Activated naive CD8-positive, alpha-beta T cell treated with anti-CD3 and anti-CD28 coated beads, Interleukin-2, amount 50 U/mL, for 16 hours (primary cell): Measurements from ENCODE around the gene SMARCA2.

Experiments used
- DNase-seq: peaks from one replicate; pipeline ENCODE4 v3.0.0-alpha.2; 2020; ENCODE audit warnings: low read depth, low spot score

The SMARCA2 gene

DNA sequence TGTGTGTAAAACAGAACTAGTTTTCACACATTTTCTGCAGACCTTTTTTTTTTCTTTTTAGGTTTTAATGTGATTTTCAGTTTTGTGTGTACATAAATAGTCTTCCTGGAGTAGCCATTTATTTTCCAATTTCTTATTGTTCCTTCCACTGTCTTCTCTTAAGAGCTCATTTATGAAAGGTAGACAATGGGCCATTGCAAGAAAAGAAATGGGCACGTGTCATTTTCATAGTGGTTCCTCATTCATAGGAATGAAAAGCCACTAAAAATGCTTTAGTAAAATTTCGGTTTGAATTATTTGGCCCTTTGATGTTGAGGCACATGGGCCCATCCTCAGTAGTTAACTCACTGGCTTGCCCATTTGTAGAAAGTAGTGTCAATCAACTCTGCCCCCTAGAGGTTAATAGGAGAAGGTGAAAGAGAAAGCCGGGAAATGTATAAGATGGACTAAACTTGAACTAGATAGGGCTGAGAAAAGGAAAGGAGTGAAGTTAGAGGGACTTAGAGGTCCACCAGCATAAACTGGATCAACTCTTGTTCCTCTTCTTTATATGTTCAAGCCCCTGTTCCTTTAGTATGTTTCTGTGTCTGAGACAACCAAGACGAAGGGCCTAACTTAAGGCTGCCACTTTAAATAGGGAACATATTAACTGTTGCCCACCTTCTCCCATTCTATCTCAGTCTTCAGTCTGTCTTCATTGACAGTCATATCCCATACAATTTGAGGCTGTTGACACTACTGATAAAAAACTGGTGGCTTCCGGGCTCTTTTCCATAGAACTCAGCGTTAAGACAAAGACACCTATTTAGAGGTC, 72.6 kb downstream of the SMARCA2 start:
- DNase-seq = no peak

DNA sequence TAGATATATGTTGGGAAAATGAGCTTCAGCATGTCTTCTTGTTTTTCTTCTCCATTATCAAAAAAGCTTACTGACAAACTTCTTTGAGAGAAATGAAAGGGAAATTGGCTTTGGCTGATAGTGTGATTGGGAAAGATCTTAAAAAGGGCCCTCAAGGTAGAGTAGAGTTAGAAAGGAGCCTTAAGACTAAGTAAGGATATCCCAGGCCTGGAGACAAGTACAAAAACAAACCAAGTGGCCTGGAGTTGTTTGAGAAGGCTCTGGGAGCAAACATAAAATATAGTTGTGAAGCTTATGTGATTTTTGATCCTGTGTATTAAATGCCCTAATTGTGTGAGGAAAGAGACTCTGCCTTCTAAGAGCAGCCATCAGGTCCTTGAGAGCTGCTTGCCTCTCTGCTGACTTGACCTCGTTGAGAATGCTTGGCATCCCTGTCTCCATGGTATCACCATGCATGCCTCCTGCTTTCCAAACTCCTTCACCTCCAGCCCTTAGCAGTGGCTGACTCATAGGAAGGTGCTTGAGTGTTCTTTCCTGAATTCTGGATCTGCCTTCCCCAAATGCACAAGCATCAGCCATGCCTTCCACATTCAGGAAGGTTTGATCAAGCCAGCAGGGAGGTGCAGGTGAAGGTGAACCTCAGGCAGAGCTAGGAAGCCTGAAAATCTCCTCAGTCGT, 78.9 kb downstream of the SMARCA2 start:
- no peak for DNase-seq

DNA sequence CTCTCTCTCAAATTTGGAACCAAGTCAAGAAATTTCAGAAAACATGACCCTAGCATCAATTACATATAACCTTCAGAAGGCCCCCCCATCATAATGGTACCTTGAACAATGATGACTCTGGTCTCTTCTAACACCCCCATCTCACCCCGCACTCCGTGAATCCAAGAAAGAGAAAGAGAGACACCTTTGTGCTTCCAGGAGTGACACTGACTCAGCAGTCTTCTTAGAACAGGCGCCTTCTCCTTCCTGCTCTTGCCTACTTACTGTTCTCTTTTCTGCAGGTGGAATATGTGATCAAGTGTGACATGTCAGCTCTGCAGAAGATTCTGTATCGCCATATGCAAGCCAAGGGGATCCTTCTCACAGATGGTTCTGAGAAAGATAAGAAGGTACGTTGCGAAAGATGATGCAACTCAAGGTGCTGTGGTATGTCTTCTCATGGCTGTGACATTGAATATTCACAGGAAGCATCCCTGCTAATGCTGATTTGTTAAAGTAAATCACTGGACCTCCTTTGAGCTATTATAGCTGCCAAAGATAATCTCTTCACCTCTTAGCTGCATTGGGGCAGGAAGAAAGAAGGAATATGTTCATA, 81.3 kb downstream of the SMARCA2 start:
- no peak for DNase-seq

DNA sequence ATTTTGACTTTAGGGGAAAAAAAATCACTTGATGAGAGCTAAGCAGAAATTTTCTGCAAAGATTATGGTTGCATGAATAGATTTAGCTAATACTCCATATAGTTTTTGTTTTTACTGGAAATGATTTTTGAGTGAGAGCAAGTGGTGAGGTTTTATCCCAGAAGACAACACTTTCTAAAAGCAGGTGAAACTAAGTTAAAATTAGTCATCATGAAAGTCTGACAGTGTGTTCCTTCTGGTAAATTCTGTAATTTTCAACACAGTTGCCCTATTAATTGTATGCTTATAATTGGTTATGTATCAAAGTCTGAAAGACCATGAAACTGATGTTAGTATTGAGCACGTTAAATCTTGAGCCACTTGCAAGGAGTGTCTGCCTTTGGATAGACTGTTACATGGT, 91.5 kb downstream of the SMARCA2 start:
- DNase-seq = no peak

DNA sequence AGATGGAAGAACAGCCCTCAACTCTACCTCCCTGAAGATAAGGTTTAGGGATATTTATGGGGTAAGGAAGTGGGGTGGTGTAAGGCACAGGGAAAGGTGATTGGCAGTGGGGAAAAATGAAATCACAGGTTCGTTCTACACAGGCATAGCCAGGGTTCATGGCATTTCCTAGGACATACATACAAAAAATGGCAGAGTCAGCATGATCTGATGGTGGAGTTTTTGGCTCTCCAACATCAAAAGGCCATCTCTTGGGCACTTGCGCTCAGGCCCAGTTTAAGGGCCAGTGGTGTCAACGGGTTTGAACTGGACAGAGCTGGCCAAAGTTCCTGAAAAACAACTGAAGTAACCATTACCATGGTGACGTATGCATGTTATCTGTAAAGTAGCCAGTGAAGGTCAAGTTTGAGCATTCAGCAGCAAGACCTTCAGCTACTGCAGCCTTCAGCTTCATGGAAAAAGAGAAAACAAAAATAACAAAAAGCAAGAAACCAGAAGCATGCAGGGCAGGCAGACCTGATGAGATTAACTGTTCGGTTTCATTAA, 92.8 kb downstream of the SMARCA2 start:
- no peak for DNase-seq

DNA sequence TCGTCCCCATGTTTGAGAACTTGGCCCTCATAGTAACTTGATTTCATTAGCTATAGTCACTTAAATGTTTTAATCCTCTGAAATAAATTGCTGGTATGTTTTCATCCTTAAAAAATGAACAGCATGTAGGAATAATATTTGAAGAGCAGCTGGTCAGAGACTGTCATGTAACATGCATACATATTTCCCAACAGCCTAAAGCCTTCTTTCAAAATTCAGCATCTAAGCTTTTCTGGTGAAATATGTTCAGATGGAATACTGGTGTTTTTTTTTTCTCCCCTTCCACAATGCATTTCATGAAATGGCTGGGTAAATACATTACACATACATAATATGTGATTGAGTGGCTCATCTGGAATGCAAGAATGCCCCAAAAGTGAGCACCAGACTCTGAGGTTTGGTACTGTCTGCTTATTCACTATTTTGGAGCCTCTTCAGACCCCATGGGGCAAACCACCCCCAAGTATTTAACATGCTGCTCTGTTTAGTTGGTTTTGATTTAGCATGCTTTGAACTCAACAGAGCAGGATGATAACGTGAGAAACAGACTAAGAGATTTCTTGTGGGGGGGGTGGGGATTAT, 94.0 kb downstream of the SMARCA2 start:
- no peak for DNase-seq

DNA sequence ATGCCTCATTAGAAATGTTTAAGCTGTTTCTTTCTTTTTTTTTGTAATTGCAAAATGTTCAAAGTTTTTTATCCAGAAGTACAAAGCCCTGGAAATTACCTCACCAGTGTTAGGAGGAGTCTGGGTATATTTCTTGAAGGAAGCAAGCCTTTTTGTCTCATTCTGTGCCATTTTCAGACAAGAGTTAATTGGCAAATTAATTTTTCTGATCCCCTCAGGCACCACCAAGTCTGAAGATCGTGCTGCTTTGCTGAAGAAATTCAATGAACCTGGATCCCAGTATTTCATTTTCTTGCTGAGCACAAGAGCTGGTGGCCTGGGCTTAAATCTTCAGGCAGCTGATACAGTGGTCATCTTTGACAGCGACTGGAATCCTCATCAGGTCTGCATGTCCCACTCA, 94.9 kb downstream of the SMARCA2 start:
- no peak for DNase-seq

DNA sequence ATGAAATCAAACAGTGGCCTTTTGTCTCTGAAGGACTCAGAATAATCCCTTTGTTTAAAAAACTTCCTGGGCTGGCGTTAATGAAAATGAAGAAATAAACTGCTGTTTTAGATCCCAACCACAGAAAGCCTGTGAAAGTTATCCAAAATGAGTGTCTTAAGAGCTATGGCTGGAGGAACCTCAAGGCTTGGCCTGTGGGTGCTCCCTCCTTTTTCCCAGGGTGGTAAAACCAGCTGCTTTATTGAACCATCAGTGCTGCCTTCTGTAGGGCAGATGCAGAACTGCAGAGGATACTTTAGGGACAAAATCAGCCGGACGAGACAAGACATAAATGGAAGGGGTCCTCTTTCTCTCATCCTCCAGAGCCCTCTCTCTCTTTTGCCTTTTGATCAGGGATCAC, 100.9 kb downstream of the SMARCA2 start:
- no peak for DNase-seq

DNA sequence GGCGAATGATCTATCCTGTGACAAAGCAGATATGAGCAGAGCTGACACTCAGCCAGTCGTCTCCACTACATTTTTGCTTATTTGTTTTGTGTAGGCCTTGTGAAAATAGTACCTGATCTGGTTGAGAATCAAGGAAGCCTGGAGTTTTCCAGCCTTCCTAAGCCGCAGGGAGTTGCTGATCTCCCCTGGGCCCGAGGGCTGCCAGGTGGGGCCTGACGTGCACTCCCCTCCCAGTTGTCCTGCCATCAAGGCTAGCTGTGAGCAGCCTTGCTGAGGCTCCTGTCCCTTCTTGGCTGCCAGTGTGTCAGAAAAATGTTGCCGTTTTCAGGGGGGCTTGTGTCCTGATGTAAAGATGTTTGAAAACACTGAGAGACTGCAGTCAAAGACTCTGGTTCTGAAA, 102.4 kb downstream of the SMARCA2 start:
- DNase-seq = no peak

DNA sequence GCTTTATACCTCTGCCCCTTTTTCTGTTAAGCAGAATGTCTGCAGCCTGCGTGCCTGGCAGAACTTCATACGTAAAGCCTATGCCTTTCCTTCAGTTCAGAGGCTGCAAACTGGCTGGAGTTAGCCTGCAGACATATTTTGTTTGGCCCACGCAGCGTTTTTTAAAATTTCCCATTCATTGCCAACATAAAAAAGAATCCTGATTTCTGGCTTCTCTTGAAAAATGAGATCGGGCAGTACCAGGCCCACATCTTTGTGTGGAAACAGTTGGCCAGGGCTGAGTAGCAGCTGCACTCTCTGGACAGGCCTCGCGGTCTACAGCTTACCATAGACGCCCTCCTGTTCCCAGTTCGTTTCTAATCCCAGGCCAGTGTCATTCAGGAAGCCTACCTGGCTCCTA, 104.4 kb downstream of the SMARCA2 start:
- no peak for DNase-seq

DNA sequence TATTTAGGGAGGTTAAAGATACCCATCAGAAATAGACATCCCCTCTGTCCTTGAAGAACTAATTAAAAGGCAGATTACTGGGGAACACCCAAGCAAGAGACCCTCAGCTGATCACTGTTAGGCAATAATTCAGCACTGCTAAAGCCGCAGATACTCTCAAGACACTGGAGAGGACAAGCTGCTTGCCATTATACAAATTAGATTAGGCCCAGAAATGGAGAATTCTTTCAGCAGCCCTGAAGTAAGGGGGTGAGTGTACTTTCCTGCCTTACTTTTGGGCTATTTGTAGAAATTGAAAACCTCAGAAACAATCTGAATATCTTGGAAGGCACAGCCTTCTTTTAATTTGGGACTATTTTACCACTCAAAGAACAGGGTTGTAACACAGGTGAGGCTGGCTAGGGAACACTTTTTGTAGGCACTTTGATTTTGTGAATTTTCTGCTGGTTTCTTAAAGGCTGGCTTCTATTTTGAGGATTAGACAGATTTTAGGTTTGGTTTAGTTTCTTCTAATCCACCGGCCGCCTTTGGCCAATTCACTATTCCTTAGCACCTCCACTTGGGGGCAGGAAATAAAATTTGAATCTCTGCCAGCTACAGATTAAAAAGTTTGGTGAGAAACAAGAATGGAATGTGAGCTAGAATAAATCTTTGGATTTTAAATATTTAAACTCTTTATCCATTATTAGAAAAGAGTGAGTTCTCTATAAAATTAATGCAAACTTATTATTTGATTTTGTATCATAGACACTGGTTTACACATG, 106.0 kb downstream of the SMARCA2 start:
- DNase-seq = no peak

DNA sequence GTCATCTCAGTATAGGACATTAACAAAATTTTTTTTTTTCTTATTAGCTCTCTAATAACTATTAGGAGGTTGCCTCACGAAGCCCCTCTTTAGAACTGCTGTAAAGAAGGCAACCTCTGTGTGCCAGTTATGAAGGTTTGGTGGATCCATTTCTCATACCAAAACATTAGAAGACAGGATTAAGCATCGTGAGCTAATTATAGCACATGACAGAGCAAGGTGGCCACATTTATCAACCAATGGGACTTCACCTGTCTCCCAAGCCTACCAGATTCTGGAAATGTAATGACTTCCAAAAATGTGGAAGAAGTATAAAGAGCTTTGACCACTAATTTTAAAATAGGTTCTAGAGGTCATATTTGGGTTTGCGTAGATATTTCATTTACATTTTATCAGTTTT, 107.2 kb downstream of the SMARCA2 start:
- DNase-seq = no peak

DNA sequence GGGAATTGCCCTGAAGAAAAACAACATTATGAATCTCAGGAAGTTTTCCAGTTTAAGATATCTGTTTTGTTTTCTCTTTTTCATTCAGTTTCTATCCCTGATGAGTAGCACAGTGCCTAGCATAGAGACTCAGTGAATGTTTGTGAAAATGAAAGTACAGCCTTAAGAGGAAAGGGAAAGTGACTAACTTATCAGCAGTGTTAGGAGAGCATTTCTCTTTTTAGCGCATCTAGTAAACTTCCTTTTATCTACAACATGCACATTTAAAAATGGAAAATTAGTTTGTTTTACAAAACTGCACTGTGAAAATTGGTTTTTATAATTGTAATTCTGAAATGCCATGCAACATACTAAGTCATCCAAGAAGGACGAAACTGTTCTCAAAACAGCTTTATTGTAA, 110.8 kb downstream of the SMARCA2 start:
- DNase-seq = no peak

DNA sequence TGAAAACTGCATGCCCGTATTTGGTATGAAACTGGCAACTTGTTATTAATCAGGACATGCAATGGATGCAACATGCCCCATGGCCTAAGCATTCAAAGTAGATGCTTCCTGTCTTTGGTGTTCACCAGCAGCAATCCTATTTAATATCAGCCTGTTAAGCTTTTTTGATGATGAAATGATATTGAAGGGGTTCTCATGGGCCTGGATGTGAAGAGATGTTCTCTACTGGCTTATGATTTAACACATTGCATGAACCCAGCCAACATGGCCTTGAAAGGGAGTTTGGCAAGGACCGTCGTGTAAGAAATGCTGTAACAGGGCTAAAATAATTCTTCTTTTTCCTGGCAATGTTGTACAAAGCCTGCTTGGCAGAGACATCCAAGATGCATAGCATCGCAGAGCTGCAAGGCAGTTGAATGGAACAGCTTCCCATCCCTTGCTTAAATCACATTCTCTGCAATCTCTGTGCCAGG, 111.2 kb downstream of the SMARCA2 start:
- DNase-seq = no peak

DNA sequence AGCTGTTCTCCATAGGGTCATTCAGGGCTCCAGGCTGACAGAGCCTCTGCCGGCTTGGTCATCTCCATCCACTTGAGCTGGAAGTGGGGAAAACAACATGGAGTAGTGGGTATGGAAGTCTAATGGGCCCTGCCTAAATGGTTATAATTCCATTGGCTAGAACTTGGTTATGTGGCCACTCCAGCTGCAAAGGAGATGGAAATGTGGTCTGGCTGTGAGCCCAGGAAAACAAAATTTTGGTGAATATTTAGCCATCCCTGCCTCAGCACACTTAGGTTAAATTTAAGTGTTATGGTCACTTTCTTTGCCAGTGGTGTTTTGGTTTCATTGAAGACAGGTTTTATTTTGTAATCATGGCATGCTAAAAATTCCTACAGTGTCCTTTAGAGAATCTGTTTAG, 112.3 kb downstream of the SMARCA2 start:
- DNase-seq = no peak

DNA sequence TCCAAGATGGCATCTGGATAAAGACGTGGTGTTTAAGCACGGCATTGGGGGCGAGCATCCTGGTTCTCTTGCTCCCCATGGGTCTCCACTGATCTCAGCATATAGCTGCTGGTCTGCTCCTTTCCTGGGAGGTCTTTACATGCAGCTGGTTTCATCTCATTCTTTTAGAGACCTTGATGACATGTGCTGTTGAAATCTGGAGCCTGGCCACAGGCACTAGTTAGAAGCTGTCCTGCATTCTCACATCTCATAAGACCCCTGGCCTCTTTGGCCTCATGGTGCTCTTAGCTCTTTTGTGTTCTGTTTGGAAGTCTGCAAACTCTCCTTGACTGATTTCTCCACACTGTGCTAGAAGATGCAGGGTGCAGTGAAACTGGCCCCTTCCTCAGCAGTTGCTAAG, 113.0 kb downstream of the SMARCA2 start:
- no peak for DNase-seq

DNA sequence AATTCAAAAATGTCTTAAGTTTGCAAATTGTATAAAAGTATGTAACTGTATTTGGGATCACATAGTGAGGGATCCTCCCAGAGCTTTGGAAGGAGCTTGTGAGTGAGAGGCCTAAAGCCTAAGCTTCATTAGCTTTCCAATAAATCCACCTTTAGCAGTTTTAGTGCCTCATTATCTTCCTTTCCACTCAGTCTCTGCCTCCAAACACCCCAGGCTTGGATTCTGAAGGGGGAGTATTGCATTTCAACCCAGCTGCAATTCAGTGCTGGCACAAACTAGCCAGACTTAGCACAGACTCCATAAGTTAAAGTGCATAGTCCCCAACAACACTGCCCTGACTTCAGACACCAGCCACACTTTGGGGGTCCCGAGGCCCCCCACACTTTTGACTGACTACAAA, 113.5 kb downstream of the SMARCA2 start:
- DNase-seq = no peak

DNA sequence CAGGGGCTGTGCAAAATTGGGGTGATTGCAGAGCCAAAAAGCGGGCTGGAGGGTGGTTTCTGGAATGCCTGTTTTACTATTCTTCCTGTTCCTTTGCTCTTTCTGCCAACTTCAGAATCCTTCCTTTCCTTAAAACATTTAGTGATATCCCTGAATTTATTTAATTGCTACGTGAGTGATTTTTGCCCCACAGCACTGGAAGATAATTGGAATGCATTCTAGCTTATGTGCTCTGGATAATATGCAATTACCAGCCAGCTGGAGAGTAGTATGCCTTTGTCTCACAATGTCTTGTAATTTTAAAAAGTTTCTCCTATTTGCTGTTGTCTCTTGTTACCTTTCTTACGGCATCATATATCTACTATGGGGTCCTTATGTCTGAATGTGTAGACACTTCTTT, 115.8 kb downstream of the SMARCA2 start:
- DNase-seq = no peak

DNA sequence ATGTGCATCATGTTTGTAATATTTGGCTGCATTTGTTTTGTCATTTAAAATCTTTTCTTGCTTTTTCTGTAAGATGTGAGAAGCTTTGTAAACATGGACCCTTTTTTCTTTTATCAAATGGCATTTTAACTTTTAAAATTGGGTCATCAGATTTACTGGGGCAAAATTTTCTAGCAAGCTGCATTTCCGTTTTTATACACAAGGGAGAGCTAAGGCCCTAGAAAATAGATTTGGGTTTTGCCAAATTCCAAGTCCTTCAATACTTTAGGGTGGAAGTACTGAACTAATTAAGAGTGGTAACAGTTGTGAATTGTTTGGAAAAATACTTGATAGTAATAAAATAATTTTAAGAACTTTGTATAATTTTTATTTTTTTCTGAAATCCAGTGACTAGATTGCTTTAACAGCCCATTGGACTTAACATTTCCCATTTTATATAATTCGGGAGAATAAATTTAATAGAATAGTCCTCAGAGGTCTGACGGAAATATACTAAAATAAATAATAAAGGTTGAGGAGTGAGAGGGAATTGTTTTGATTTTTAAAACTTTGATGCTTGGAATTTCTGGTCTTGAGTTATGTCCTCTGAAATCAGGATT, 117.4 kb downstream of the SMARCA2 start:
- DNase-seq = no peak

DNA sequence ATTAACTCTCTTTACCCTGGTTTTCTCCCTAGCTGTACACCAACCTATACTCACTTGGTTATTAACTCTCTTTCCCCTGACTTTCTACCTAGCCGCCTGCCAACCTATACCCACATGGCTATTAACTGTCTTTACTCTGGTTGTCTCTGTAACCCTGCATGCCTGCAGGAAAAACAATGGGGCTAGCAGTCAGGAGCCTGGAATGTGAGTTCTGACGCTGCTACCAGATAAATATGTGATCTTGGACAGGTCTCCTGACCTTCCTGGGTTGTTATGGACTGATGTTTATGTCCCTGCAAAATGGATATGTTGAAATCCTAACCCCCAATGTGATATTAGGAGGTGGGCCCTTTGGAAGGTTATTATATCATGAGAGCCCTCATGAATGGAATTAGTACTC, 119.2 kb downstream of the SMARCA2 start:
- no peak for DNase-seq

DNA sequence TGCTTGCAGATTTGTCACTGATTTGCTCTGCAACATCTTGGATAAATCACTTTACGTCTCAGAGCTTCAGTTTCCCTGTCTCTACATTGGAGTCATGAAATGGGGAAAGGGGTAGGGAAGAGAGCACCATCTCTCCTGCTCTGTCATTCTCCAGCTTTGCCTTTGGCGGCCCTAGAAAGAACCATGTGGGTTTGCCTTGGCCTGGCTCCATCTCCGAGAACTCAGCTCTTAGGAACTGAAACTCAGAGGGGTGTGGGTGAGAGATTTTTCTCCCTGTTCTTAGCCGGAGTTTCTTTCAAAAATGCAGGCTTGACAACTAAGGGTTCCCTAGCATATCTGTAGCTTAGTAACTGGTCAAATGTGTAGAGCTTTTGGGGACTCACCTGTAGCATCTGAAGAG, 123.5 kb downstream of the SMARCA2 start:
- DNase-seq = no peak
